Type B pancreatic cell (in vitro differentiated cells): ENCODE measurements around the gene HMGCS1. TPM values are rescaled to one million over a fixed set of nuclear protein-coding genes. Genes with fewer than 3 reads are reported as not detected.

Source experiments
- DNase-seq: peaks from one replicate; pipeline ENCODE4 v3.0.0; 2021; ENCODE audit warnings: mixed read lengths; ENCODE audit not compliant: unreplicated experiment; ENCODE audit errors: extremely low spot score
- H3K27ac Mint-ChIP-seq: 2 replicates; pipeline ENCODE4 v1.8.0; 2021; ENCODE audit warnings: mild to moderate bottlenecking, mixed read lengths
- H3K27me3 Mint-ChIP-seq: 2 replicates; pipeline ENCODE4 v1.8.0; 2021; ENCODE audit warnings: mixed read lengths
- H3K36me3 Mint-ChIP-seq: 2 replicates; pipeline ENCODE4 v1.8.0; 2021; ENCODE audit warnings: mixed read lengths
- H3K4me1 Mint-ChIP-seq: one replicate; pipeline ENCODE4 v1.8.0; 2021; ENCODE audit warnings: mixed read lengths; ENCODE audit not compliant: unreplicated experiment
- H3K4me3 Mint-ChIP-seq: 2 replicates; pipeline ENCODE4 v1.8.0; 2021; ENCODE audit warnings: mild to moderate bottlenecking, mixed read lengths
- H3K9me3 Mint-ChIP-seq: 2 replicates; pipeline ENCODE4 v1.8.0; 2021; ENCODE audit warnings: mixed read lengths
- total RNA-seq: library from RNA; stranded (reverse); gene quantifications from 2 replicates; pipeline ENCODE4 v1.2.1, GENCODE V29; 2021; ENCODE audit warnings: low replicate concordance
- TF ChIP-seq, protein P1 (sequence below): fragments of 200-600 bp; sonication (generic); conservative IDR thresholded peaks from 2 replicates; pipeline ENCODE4 v1.5.0; 2021; ENCODE audit warnings: antibody characterized with exemption, mild to moderate bottlenecking

HMGCS1 gene
- total RNA-seq, 1 donor from 2014 or later, result 128 TPM

DNA sequence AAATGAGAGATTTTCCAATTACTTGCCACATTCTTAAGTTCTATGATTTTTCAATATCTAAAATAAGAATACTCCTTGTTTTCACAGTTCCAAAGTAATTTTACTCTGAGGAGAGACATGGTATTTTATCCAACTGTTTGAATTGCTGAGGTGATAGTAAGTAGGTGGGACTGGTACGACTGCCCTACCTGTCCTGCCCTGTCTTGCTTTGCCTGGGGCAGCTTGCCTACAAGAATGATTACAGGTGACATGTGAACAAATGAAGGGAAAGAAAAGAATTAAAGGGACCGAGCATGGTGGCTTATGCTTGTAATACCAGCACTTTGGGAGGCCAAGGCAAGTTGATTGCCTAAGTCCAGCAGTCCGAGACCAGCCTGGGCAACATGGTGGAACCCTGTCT, 41.6 kb upstream of the HMGCS1 start:
- peaks cover 4% of the 10 kb centered on the region for H3K9me3 Mint-ChIP-seq
- no peak overlapping the region for H3K4me3 Mint-ChIP-seq
- H3K27me3 Mint-ChIP-seq, result no peaks in the 10 kb centered on the region
- no peaks in the 10 kb centered on the region for H3K36me3 Mint-ChIP-seq
- TF ChIP-seq, protein P1, sequence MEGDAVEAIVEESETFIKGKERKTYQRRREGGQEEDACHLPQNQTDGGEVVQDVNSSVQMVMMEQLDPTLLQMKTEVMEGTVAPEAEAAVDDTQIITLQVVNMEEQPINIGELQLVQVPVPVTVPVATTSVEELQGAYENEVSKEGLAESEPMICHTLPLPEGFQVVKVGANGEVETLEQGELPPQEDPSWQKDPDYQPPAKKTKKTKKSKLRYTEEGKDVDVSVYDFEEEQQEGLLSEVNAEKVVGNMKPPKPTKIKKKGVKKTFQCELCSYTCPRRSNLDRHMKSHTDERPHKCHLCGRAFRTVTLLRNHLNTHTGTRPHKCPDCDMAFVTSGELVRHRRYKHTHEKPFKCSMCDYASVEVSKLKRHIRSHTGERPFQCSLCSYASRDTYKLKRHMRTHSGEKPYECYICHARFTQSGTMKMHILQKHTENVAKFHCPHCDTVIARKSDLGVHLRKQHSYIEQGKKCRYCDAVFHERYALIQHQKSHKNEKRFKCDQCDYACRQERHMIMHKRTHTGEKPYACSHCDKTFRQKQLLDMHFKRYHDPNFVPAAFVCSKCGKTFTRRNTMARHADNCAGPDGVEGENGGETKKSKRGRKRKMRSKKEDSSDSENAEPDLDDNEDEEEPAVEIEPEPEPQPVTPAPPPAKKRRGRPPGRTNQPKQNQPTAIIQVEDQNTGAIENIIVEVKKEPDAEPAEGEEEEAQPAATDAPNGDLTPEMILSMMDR, result no peak
- no peak overlapping the region for H3K27ac Mint-ChIP-seq
- peaks cover 10% of the 10 kb centered on the region for H3K4me1 Mint-ChIP-seq
- no peak for DNase-seq

DNA sequence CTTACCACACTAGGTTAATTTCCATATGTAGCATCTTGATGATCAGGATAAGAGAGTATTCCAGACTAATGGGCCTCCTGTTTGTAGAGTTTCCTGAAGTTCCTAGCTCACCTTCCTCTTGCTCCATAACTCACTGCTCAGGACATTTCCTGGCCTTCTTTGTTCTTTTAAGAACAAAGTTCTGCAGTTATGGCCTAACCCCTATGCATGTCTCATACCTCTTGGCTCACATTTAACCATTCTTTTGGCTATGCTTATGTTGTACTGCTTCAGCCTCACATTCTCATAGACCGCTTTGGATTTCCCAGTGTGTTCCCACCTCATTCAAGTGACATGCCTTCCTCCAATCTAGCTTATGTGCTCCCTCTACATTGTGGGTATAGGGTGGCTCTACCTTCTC, 40.5 kb upstream of the HMGCS1 start:
- peaks cover 10% of the 10 kb centered on the region for H3K4me1 Mint-ChIP-seq
- no peaks in the 10 kb centered on the region for H3K9me3 Mint-ChIP-seq
- no peaks in the 10 kb centered on the region for H3K27me3 Mint-ChIP-seq
- no peak overlapping the region for H3K27ac Mint-ChIP-seq
- TF ChIP-seq, protein P1, result no peak
- H3K36me3 Mint-ChIP-seq, result no peaks in the 10 kb centered on the region
- H3K4me3 Mint-ChIP-seq, result no peak overlapping the region
- DNase-seq, result no peak

DNA sequence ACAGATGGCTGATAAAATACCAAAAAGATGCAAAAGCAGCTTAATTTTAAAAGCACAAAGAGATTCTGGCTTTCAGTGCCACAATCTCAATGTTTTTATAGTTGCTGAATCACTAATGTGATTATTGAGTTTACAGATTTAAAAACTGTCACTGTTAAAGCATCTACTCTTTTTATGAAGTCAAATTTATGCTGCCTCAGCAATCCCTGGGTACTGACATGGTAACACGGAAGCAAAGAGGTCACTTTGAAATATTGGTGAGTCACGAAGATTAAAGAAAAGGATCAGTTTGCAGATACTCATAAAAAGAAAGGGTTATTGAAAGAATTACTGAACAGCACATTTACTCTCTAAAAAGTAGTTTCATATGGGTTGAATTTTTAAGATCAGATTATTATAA, 39.7 kb upstream of the HMGCS1 start:
- H3K27me3 Mint-ChIP-seq, result no peaks in the 10 kb centered on the region
- peaks cover 9% of the 10 kb centered on the region for H3K4me1 Mint-ChIP-seq
- no peak for DNase-seq
- no peaks in the 10 kb centered on the region for H3K9me3 Mint-ChIP-seq
- no peaks in the 10 kb centered on the region for H3K36me3 Mint-ChIP-seq
- no peak overlapping the region for H3K27ac Mint-ChIP-seq
- H3K4me3 Mint-ChIP-seq, result no peak overlapping the region
- TF ChIP-seq, protein P1, result no peak

DNA sequence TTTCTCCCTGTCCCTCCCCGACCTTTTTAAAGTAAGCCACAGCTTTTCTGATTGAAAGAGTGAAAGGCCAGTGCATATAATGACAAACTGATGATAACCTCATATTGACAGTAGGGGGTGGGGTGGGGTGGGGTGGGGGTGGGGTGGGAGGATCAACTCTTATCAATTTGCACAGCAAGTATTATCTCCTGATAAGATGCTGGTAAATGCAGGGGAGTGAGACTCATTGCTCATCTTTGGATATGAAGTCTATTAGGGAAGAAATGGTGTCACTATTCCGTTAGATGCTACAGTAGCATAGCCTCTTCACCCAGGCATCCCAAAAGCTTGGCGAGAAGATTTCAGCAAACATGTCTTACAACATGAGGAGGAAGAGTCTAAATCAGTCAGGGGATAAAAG, 38.9 kb upstream of the HMGCS1 start:
- no peak overlapping the region for H3K4me3 Mint-ChIP-seq
- no peak for DNase-seq
- no peaks in the 10 kb centered on the region for H3K27me3 Mint-ChIP-seq
- TF ChIP-seq, protein P1, result no peak
- peaks cover 1% of the 10 kb centered on the region for H3K4me1 Mint-ChIP-seq
- no peaks in the 10 kb centered on the region for H3K36me3 Mint-ChIP-seq
- no peaks in the 10 kb centered on the region for H3K9me3 Mint-ChIP-seq
- no peak overlapping the region for H3K27ac Mint-ChIP-seq

DNA sequence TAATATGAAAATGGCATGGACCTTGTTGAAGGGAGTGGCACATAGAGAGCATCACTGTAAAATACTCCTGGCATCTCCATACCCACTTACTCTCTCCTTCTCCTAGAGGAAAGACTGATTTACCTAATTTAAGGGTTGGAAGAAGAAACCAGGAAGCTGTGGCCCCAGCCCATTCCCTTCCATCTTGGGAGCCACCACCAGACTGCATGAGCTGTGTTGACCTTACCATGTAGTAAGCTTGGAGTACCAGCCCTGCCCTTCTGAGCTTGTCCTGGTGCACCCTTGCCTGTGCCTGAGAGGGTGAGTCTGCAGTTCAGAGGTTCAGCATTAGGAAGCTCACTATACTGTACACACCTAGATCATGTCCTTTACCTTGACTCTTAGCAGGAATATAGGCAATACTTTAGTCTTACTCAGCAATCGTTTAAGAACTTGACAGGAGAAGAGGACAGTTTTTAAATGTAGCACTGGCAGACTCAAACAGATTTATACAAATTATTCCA, 35.7 kb upstream of the HMGCS1 start:
- Mint-ChIP-seq H3K4me3 (no peak overlapping the region), H3K9me3 (no peaks in the 10 kb centered on the region), H3K27me3 (no peaks in the 10 kb centered on the region), H3K27ac (no peak overlapping the region), H3K36me3 (no peaks in the 10 kb centered on the region), H3K4me1 (no peaks in the 10 kb centered on the region)
- no peak for DNase-seq
- TF ChIP-seq, protein P1, result no peak

DNA sequence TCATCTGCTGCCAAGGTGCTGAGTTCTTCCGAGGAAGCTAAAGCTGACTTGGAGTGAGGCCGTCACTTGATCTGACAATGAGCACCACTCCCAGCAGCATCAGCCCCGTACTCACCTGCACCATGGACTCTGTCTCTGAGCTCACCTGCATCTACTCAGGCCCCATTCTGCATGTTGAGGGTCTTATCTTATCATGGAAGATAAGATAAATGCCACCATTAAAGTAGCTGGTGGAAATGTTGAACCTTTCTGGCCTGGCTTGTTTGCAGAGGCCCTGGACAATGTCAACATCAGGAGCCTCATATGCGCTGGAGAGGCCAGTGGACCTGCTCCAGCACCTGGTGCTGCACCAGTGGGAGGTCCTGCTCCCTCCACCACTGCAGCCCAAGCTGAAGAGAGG, 35.0 kb upstream of the HMGCS1 start:
- no peak for DNase-seq
- Mint-ChIP-seq H3K27ac (peak overlapping the region; percentile 48), H3K9me3 (no peaks in the 10 kb centered on the region), H3K4me3 (no peak overlapping the region), H3K36me3 (no peaks in the 10 kb centered on the region), H3K27me3 (peaks cover 4% of the 10 kb centered on the region), H3K4me1 (no peaks in the 10 kb centered on the region)
- TF ChIP-seq, protein P1, result no peak
